ENCODE measurements around the gene TFEB.

Gene TFEB

DNA sequence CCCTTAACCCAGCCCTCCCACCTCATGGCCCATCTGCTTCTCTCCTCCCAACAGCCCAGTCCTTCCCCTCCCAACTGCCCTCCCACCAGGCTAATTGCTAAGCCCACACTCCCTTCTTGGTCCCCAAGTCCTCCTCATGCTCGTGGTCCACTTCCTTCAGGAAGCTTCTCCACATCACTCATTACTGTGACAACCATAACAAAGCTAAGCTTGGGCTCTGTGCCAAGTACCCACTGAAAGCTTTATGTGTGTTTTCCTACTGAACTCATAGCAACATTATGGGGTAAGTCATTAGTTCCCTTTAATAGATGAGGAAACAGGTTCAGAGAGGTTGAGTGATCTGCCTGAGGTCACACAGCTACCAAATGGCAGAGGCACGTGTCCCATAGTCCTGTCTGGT, 28.1 kb upstream of the TFEB start:
- DNase-seq: peak; percentile 58

DNA sequence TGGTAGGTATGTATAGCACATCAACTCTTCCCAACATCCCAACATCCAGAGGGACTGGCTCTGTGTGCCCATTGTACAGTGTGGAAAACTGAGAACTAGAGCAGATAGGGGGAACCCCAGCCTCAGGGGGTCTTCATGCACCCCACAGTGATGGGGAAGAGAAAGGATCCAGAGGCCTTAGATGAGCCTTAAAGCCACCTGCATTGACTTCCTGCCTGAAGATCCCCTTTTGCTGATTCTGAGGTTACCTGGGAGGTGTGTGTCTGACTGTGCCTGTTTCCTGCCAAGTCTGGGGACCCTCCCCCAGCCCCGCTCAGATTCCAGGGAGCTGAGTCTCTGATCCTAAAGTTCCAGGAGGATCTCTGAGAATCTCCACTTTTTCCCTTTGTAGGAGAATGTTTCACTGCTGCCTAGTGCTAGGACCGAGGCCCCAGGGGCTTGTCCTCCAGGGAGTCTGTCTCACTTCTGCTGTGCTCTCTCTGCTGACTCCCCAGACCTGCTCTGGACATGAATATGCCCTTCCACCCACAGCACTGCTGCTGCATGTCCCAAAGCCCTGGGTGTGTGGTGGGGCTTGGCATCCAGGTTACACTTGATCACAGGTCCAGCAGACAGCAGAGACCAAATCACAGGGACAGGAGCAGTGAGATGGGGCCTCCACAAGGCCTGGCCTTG, 24.6 kb upstream of the TFEB start:
- DNase-seq: no peak

DNA sequence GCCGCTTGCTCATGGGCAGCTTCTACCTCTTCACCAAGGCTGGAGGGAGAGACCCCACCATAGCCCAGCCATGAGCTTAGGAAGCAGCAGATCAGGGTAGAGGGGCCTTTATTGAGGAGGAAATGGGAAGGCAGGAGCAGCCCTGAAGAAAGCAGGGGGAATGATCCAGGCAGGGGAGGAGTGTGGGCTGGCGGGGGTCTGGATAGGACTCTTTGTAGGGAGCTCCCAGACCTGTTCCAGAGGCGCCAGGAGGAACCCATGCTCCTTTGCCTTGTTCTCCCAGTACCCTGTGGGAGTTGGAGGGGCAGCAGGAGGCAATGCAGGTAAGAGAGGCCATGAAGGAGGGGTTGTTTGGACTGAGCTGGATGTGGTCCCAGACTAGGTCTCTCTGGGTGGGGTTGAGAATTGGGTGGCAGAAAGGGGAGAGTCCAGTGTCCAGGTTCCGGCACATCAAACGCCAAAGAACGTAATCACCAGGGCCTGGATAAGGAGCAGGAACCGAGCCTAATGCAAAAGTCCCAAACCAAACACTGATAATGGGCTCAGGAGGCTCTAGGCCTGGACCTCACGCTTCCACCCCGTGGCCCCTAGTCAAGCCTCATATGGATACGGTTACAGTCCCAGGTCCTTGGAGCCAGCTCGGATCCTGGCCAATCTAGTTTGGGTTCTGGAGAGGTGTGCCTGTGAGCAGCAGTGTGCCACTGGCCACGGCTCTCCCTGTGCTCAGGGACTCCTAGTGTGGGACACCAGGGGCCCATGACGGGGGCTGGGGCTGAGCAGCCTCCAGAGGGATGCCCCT, 23.9 kb upstream of the TFEB start:
- no peak for DNase-seq

DNA sequence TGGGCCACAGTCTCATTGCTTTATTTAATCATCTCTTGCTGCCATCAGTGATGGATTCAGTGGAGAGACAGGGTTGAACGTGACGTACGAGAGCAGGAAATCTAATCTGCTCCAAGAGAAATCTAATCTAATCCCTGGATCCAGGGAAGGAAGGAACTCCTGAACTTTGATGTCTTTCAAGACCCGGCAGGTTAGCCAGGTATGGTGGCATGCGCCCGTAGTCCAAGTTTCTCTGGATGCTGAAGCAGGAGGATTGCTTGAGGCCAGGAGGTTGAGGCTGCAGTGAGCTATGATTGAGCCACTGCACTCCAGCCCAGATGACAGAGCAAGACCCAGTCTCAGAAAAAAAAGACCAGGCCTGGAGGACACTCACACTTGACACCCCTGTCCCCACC, 23.2 kb upstream of the TFEB start:
- no peak for DNase-seq

DNA sequence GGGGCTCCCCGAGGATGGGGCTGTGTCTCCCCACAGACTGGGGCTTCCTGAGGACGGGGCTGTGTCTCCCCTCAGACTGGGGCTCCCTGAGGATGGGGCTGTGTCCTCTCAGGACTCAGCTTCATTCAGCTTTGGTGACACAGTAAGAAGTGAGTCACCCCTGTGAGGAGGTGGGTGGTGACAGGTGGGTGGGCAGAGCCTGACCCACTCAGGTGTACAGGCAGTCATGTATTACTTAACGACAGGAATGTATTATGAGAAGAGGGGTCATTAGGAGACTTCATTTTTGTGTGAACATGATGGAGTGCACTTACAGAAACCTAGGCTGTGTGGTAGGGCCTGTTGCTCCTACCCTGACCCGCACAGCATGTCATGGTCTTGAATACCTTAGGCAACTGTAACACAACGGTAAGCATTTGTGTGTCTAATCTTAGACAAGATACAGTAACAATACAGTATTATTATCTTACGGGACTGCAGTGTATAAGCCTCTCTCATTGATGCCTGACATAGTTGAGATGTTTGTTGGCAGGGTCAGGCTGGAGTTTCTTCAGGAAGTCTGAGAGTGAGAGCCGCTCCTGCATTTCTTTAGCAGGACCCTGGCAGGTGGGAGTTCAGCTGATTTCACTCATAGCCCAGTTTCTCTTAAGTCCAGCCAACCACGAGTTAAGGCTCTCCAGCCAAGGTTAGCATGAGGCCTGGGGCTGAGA, 22.7 kb upstream of the TFEB start:
- no peak for DNase-seq

DNA sequence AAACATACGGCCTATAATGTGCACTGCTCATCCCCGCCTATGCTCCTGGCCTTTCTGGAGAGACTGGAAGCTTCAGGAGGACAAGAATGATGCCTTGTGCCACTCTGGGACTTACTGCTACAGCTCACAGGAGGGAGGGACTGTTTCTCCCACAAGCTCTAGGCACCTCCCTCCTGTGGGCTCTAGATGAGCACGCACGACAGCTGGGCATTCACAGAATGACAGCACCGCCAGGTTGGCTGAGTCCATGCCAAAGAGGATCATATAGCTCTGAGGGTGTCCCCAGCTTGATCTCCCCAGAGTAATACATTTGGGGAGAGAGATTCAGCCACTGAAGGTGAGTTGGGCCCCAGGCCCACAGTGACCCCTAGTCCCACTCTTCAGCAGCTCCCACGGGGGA, 21.9 kb upstream of the TFEB start:
- DNase-seq: no peak

DNA sequence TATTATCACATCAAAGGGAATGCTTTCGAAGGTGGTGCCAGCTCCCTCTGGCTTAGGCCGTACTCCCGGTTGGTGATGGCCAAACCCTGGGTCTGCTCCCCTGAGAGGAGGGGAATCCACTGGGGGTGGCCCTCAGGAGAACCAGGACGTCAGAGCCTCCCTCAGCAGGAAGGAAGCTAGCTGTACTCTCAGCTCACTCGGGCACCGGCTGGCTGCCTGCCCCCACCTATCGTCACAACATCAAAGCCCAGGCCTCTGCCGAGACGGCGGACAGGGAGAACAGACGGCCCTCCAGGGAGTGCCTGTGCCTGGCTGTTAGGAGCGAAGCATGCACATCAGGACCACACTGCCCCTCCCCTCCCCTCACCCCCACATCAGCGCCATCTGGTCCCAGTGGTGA, 20.9 kb upstream of the TFEB start:
- DNase-seq: no peak

DNA sequence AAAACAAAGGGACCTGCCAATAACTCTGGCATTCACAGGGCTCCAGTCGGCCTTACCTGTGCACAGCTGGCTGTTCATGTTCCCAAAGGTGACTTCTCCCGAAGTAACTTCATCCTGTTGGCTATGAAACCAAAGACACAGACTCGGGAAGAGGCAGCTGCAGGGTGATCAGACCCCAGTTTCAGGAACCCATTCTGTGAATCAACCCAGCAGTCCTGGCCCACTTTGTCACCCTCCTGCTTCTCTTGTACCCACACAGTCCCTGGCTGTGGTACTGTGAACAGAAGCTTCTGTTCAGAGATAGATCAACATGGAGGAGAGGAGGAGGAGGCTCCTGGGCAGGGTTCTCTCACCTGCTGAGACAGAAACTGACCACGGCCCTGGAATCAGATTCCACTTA, 20.5 kb upstream of the TFEB start:
- no peak for DNase-seq

DNA sequence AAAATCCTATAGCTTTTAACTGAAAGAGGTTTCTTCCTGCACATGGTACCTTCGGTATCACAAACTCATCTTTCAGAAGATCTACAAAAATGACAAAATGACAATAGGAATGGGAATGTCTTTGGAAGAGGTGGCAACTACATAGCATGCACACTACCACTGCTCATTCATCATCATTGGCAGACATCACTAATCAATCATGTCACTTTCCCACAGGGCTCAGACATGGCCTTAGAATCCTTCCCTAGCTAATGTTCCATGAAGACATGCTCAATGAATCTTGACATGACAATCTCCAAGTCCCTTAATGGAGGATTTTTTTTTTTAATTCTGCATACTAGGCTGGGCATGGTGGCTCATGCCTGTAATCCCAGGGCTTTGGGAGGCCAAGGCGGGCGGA, 15.0 kb upstream of the TFEB start:
- DNase-seq: no peak

DNA sequence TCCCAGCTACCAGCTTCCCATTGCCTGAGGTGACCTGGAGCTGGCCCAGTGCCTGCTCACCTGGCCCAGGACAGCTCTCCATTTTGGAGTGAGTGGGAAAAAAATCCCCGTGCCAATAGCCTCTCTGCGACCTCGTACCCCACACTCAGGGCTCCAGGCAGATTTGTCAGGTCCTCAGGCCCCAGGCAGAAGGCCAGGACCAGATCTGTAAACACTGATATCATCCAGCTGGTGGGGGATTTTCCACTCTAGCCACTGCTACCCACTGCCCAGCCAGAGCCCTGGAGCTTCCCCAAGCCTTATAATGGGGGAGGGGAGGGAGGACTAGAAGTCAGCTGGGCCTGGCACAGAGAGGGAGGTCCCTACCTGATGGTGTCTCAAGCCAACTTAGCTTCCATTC, 13.1 kb upstream of the TFEB start:
- no peak for DNase-seq

DNA sequence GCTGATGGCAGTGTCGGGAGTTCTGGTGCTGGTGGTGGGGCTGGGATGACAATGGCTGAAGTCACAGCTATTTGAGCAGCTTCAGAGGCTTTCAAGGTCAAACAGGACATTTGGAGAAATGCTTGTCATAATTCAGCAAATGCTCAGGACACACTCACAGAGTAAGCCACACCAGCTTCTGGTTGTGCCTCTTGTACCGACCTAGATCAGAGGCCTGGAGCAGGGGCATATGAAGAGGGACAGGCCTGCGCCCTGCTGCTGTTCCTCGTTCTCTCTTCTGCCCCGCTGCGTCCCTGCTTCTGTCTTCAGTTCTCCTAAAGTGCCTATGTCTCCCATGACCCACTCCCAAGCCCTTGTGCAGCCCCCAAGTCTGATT, 12.7 kb upstream of the TFEB start:
- DNase-seq: no peak

DNA sequence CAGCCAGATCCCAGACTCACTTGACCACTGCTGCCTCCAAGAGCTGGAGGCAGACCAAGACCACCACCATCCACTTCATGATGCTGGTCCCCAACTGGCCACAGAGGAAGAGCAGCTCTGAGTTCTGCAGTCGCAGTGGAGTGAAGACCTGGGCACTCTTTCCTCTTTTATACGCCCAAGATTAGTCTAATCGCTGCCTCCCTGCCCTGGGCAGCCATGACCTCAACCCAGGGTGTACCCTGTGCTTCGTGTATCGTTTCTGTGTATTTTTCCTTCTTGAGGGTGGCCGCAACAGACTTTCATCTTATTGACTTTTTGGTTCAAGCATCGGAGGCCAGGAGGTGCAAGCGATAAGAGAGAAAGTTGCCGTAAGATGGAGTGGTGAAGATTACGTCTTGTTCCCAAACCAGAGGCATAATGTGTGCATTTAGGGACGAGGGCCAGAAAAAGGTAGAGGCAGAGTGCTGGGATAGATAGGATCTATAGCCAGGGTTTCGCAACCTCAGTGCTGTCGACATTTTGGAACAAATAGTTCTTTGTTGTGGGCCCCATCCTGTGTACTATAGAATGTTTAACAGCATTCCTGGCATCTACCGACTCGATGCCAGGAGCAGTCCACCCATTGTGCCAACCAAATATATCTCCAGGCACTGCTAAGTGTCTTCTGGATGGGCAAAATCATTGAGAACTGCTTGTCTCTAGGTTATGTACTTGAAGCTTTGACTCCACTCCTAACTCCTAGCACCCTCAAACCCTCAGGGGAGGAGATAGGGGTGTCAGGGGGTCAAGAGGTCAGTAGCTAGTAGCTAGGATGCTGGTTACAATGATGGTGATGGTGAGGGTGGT, 12.1 kb upstream of the TFEB start, which contains the start of gene PGC:
PGC (minus strand) TSS at position 142 of the 846 bp plus-strand sequence; CDS start at position 79, 63 bp downstream.
- DNase-seq: no peak

DNA sequence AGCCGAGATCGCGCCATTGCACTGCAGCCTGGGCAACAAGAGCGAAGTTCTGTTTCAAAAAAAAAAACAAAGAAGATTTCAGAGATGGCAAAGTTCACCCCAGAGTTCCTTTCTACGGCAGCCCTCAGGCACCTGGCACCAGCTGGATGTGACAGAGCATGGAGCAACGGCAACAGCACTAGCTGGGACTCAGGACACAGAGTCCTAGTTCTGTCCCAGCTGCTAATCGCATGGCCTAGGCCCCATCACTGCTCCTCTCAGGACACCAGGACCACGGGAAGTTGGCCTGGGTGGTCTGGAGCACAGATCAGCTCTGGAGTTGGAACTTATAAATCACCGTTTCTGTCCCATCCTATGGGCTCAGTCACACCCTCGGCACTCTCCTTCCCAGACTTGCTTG, 10.7 kb upstream of the TFEB start:
- no peak for DNase-seq

DNA sequence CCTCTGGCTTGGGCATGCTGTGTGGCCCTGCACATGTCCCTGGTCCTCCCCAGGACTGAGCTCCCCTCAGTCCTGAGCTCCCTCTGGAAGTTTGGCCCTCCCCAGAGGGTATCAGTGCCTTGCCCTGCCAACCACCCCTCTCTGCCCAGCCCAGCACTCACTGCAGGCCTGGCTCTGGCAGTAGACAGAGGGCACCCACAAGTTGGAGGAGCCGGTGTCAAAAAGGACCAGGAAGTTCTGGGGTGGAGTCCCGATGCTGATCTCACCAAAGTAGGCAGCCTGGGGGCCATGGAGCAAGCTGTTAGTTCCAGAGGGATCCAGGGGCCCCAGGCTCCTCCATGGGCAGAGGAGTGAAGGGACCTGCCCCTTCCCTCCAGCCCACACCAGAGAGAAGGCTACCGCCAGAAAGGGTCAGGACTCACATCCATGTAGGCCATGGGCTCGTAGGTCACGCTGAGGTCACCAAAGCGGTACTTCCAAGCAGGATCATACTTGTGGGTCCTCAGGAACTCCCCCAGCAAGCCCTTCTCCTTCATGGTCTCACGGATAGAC, 8.9 kb upstream of the TFEB start:
- DNase-seq: no peak

DNA sequence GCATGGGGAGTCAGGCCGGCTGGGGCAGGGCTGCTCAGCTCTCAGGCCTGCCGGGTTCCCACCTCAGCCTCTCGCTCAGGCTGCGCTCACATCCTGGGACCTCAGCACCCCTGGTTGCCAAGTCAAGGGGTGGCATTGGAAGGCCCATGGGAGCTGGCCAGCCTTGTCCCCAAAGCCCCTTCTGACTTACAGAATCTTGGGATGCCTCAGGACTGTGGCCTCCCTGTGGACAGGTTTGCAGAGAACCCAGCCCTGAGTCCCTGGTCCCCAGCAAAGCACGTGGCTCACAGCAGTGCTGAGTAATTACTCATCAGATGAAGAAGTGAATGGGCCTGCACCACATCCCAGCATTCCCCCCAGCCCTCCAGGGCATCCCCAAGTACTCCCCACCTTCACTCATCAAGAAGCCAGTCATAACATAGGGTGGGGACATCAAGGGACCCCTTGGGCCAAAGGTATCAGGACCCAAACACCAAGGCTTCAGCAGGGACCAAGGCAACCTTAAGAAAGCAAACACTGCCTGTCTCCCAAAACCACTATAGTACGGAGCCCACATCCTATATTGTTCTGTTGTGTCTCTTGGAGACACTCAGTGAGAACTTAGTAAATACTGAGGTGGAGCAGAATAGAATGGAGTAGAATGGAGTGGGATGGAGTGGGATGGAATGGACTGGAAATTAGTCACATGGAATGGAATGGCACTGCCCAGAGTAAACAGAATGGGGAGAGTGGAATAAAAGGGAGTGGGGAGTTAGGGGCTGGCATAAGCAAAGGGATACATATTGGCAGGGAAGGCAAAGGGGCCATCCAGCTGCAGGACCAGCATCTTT, 8.2 kb upstream of the TFEB start:
- DNase-seq: no peak

DNA sequence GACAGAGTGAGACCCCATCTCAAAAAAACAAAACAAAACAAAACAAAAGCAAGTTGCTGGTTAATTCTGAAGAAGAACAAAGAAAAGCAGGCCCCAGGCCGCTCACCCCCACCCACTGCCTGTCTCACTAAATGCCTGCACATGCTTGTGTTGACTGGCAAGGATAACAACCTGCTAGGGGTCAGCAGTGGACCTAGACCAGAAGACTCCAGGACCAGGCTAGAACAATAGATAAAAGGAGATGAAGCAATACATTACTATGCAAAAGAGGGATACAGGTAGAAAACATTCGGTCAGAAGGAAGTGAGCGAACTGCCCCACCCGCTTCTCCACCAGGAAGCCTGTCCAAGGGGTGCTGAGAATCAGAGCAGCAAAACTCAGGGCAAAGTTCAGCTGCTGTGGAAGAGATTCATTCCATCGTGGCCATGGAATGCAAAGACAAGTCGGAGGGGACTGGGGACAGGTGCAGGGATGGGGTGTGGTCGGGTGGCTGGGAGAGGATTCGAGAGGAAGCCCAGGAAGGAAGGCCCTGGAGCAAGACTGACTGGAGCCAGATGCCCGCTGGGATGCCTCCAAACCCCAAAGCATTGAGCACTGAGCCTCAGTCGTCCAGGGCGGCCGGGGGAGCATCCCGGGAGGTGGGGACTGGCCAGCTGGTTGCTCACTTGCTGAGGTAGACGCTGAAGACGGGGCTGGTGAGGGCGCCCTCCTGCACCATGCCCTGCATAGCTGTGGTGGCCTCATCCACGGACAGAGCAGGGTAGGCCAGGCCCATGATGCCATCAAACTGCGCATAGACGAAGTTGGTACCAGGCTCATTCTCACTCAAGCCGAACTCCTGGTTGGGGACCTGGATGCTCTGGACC, 6.5 kb upstream of the TFEB start:
- DNase-seq: no peak

DNA sequence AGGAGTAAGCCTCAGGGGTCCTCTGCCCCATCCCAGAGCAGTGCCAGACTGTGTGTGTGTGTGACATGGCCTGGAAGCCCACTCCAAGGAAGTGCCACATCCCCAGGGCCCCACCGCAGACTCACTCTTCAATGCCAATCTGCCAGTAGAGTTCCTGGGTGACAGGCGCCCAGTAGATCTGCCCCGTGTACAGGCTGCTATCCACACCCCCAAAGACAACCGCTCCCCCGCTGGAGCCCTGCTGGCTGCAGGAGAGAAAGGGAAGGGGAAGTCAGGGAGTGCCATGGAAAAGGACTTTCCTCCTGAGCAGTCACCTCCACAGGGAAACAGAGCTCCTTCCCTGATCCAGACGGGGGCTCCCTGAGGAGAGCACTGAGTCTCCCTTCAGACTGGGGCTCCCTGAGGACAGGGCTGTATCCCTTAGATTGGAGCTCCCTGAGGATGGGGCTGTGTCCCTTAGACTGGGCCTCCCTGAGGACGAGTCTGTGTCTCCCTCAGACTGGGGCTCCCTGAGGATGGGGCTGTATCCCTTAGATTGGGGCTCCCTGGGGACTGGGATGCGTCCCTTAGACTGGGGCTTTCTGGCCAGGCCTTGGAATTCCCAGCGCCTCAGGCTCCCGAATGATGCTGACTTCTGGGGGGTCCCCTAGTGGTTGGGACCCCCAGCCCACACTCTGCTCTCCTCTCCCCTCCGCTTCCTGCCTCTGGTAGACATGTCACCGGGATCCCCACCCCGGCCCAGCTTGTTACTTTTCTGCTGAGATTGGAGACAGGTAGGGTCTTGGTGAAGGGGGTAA, 5.2 kb upstream of the TFEB start:
- DNase-seq: no peak

DNA sequence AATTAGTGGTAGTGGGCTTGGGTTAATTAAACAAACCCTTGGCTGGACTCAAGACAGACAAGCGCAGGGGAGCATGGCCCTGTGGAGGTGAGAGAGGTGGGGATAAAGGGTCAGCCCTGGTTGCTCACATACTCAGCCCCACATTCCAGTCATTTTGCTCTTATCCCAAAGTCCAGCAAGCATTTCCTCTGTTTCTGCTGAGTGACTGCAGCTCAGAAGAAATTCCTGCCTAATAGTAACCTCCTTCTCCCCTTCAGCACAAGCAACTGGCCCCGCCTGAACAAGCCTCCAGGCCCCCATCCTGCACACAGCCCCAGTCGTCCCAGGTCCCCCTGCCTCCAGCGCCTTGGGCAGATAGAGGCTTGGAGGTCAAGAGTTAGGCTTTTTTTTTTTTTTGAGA, 3.6 kb upstream of the TFEB start:
- no peak for DNase-seq

DNA sequence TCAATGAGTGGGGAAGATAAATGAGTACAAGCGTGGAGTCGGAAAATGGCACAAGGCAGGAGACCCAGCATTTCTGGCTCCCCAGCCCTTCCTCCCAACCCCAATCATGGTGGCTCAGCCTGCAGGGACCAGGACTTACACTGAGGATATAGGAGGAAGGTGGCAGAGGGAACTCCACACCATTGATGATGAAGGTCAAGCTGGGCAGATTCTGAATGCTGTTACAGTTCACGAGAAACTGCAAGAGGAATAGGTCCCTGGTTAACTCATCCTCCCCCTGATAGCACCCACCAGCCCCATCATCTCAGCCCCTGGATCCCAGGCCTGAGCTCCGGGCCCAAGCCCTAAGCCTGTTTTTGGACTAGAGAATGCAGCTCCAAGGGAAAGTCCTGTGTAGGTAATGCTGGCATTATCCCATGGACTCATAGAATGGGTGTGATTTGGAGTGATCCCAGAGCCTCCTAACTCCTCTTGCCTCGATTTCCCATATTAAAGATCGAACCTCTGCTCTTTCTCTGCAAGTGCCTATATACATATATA, 2.3 kb upstream of the TFEB start:
- no peak for DNase-seq

Data from DMS53 (cell line).